ENCODE data around the gene ADCY9. TPM values are rescaled to one million over a fixed set of nuclear protein-coding genes. Genes with fewer than 3 reads are reported as not detected.

ADCY9 gene
- total and polyA plus RNA-seq, 2 experiments from 2014 or later: 2.2 to 18.3 TPM

DNA sequence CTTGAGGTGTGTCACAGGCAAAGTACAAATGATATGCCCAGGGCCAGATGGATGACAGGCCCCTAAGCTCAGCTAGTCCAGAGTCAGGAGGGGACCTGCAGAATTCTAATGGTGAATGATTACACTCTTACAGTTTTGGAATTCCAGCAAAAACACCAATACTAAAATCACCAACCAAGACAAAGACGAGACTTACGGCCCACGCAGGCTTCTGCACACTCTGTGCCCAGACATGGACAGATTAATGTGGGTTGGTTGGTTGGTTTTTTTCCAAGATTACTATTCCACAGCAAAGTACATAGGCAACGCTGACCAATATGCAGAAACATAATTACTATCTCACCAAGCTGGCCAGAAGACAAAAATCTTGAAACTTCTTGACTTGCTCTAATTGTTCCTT, 9.7 kb downstream of the ADCY9 start:
- peaks cover 7% of the 10 kb centered on the region for H3K4me1 Mint-ChIP-seq
- H3K4me3 ChIP-seq: no peak overlapping the region
- peaks cover 5% of the 10 kb centered on the region for H3K79me2 ChIP-seq (replicated peaks; ENCODE audit: insufficient read depth)
- H3F3A ChIP-seq (replicated peaks; ENCODE audit: low read depth): no peaks in the 10 kb centered on the region
- peaks cover 9% of the 10 kb centered on the region for H3K27me3 Mint-ChIP-seq (ENCODE audit: insufficient read depth, low read depth, poor library complexity)
- H3K4me2 ChIP-seq: no peak overlapping the region
- H4K20me1 ChIP-seq (replicated peaks; ENCODE audit: insufficient read depth): no peaks in the 10 kb centered on the region
- H2AFZ ChIP-seq: no peak overlapping the region
- ATAC-seq (no peak), DNase-seq (ENCODE audit: low spot score) (no peak)
- no peak for TF ChIP-seq CREB1 (CRISPR knock-in tag; IDR thresholded peaks at IDR 0.05; ENCODE audit: low read depth)
- H3K27me3 ChIP-seq (ENCODE audit: insufficient read depth): no peaks in the 10 kb centered on the region
- no peaks in the 10 kb centered on the region for H3K9me3 Mint-ChIP-seq
- H3K4me1 ChIP-seq (ENCODE audit: insufficient read depth): 0 out of 2 replicates have a peak, but pooled peaks cover 6% of the 10 kb centered on the region
- H3K36me3 ChIP-seq (ENCODE audit: insufficient read depth): no peaks in the 10 kb centered on the region
- peaks cover 3% of the 10 kb centered on the region; the same call in 1 of the 3 replicates for H3K36me3 Mint-ChIP-seq (ENCODE audit: low read depth)
- H3K4me3 Mint-ChIP-seq: no peak overlapping the region
- no peak overlapping the region for H3K27ac Mint-ChIP-seq
- no peaks in the 10 kb centered on the region for H3K9me2 ChIP-seq (ENCODE audit: insufficient read depth)
- H3K27ac ChIP-seq (ENCODE audit: low read depth): no peak overlapping the region

DNA sequence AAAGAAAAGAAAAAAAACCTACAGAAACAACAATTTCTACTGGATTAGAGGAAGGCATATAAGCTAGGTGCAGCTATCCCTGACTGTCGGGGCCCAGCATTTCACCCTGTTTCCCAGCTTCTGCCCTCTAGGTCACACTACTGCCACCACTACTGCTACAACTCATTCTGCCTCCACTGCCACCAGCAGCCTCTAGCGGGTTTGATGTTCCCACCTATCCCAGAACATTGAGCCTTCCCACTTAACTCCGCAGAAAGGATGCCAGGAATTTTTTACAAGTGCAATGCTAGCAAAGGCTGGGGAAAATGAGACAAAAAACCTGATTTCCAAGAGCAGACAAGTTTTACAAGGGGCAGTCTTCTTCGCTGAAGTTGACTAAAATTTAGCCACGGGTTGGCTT, 10.4 kb downstream of the ADCY9 start:
- Histone ChIP-seq H2AFZ (no peak overlapping the region), H3K36me3 (ENCODE audit: insufficient read depth) (no peaks in the 10 kb centered on the region), H3F3A (replicated peaks; ENCODE audit: low read depth) (no peaks in the 10 kb centered on the region), H4K20me1 (replicated peaks; ENCODE audit: insufficient read depth) (no peaks in the 10 kb centered on the region), H3K4me3 (no peak overlapping the region), H3K9me2 (ENCODE audit: insufficient read depth) (no peaks in the 10 kb centered on the region), H3K4me2 (no peak overlapping the region), H3K27me3 (ENCODE audit: insufficient read depth) (no peaks in the 10 kb centered on the region), H3K27ac (ENCODE audit: low read depth) (no peak overlapping the region), H3K79me2 (replicated peaks; ENCODE audit: insufficient read depth) (peaks cover 5% of the 10 kb centered on the region; the same call in 1 of the 2 replicates), H3K4me1 (ENCODE audit: insufficient read depth) (0 out of 2 replicates have a peak, but pooled peaks cover 6% of the 10 kb centered on the region)
- H3K9me3 Mint-ChIP-seq: no peaks in the 10 kb centered on the region
- peaks cover 3% of the 10 kb centered on the region; the same call in 1 of the 3 replicates for H3K36me3 Mint-ChIP-seq (ENCODE audit: low read depth)
- no peak for TF ChIP-seq NANOG (IDR thresholded peaks at IDR 0.05; ENCODE audit: borderline replicate concordance)
- no peak overlapping the region for H3K27ac Mint-ChIP-seq
- no peak for DNase-seq (ENCODE audit: low spot score)
- H3K4me1 Mint-ChIP-seq: peaks cover 7% of the 10 kb centered on the region; the same call in 2 of the 3 replicates
- H3K4me3 Mint-ChIP-seq: no peak overlapping the region
- H3K27me3 Mint-ChIP-seq (ENCODE audit: insufficient read depth, low read depth, poor library complexity): peaks cover 9% of the 10 kb centered on the region
- ATAC-seq: no peak

GRCh38 chr16:4103745-4104144, 12.5 kb downstream of the ADCY9 start:
- no peaks in the 10 kb centered on the region for H3K9me2 ChIP-seq (ENCODE audit: insufficient read depth)
- H4K20me1 ChIP-seq (replicated peaks; ENCODE audit: insufficient read depth): no peaks in the 10 kb centered on the region
- no peaks in the 10 kb centered on the region for H3K4me1 ChIP-seq (ENCODE audit: insufficient read depth)
- H3K27ac ChIP-seq (ENCODE audit: low read depth): no peak overlapping the region
- no peaks in the 10 kb centered on the region for H3K36me3 ChIP-seq (ENCODE audit: insufficient read depth)
- ATAC-seq (no peak), DNase-seq (ENCODE audit: low spot score) (no peak)
- H2AFZ ChIP-seq: no peak overlapping the region
- no peak overlapping the region for H3K4me3 Mint-ChIP-seq
- no peak overlapping the region for H3K4me3 ChIP-seq
- no peaks in the 10 kb centered on the region for H3F3A ChIP-seq (replicated peaks; ENCODE audit: low read depth)
- H3K27me3 ChIP-seq (ENCODE audit: insufficient read depth): no peaks in the 10 kb centered on the region
- H3K9me3 Mint-ChIP-seq: no peaks in the 10 kb centered on the region
- H3K27ac Mint-ChIP-seq: no peak overlapping the region
- H3K4me1 Mint-ChIP-seq: no peaks in the 10 kb centered on the region
- H3K4me2 ChIP-seq: no peak overlapping the region
- H3K36me3 Mint-ChIP-seq (ENCODE audit: low read depth): peaks cover 3% of the 10 kb centered on the region; the same call in 1 of the 3 replicates
- 0 out of 2 replicates have a peak, but pooled peaks cover 5% of the 10 kb centered on the region for H3K79me2 ChIP-seq (replicated peaks; ENCODE audit: insufficient read depth)
- H3K27me3 Mint-ChIP-seq (ENCODE audit: insufficient read depth, low read depth, poor library complexity): peaks cover 9% of the 10 kb centered on the region
- TF ChIP-seq STAT1 (IDR thresholded peaks at IDR 0.05; ENCODE audit: unreplicated experiment) (no peak), JUNB (IDR thresholded peaks at IDR 0.05; ENCODE audit: unreplicated experiment) (no peak), POLR2AphosphoS5 (IDR thresholded peaks at IDR 0.05; ENCODE audit: low read depth) (no peak), ZNF114 (CRISPR knock-in tag; IDR thresholded peaks at IDR 0.05) (no peak), EZH2phosphoT487 (IDR thresholded peaks at IDR 0.05; ENCODE audit: unreplicated experiment) (no peak), NANOG (IDR thresholded peaks at IDR 0.05; ENCODE audit: borderline replicate concordance) (no peak), EZH2 (IDR thresholded peaks at IDR 0.05; ENCODE audit: low read depth, unreplicated experiment) (no peak)
- TF ChIP-seq, protein P1, sequence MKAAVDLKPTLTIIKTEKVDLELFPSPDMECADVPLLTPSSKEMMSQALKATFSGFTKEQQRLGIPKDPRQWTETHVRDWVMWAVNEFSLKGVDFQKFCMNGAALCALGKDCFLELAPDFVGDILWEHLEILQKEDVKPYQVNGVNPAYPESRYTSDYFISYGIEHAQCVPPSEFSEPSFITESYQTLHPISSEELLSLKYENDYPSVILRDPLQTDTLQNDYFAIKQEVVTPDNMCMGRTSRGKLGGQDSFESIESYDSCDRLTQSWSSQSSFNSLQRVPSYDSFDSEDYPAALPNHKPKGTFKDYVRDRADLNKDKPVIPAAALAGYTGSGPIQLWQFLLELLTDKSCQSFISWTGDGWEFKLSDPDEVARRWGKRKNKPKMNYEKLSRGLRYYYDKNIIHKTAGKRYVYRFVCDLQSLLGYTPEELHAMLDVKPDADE (IDR thresholded peaks at IDR 0.05): no peak
- TF ChIP-seq, protein P2, sequence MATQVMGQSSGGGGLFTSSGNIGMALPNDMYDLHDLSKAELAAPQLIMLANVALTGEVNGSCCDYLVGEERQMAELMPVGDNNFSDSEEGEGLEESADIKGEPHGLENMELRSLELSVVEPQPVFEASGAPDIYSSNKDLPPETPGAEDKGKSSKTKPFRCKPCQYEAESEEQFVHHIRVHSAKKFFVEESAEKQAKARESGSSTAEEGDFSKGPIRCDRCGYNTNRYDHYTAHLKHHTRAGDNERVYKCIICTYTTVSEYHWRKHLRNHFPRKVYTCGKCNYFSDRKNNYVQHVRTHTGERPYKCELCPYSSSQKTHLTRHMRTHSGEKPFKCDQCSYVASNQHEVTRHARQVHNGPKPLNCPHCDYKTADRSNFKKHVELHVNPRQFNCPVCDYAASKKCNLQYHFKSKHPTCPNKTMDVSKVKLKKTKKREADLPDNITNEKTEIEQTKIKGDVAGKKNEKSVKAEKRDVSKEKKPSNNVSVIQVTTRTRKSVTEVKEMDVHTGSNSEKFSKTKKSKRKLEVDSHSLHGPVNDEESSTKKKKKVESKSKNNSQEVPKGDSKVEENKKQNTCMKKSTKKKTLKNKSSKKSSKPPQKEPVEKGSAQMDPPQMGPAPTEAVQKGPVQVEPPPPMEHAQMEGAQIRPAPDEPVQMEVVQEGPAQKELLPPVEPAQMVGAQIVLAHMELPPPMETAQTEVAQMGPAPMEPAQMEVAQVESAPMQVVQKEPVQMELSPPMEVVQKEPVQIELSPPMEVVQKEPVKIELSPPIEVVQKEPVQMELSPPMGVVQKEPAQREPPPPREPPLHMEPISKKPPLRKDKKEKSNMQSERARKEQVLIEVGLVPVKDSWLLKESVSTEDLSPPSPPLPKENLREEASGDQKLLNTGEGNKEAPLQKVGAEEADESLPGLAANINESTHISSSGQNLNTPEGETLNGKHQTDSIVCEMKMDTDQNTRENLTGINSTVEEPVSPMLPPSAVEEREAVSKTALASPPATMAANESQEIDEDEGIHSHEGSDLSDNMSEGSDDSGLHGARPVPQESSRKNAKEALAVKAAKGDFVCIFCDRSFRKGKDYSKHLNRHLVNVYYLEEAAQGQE (IDR thresholded peaks at IDR 0.05; ENCODE audit: unreplicated experiment): no peak

Measured in GM23338 (cell line).